ENCODE results near the gene HELZ2. TPM values are rescaled to one million over a fixed set of nuclear protein-coding genes. Genes with fewer than 3 reads are reported as not detected.
"Not testable (repeated sequence)": the region's sequence is repeated elsewhere in the genome, so short reads cannot be mapped to it uniquely, and the experiment has no call there.

The HELZ2 gene
- total RNA-seq, 1 experiment from 2014 or later = 27.9 TPM

DNA sequence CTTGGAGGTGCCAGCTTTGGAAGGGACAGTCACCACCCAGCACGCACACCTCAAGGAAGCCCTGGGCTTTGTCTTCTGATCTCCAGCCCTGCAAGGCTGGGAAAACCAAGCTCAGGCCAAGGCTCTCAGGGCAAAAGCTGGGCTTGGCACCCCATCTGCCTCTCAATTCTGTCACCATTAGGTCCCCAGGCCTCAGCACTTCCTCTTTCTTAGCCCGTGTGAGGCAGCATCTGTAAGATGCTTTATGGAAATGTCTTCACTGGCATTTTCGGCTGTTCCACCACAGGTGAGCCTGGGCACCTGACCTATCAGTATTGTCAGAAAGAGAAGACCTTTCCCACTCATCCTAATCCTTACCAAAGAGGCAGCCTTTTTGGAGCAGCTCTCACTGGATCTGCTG is 28.3 kb upstream of the HELZ2 start:
- Histone ChIP-seq H3K18ac (ENCODE audit: insufficient read length, low read depth, low read length) (no peak overlapping the region), H3K9me3 (ENCODE audit: control insufficient read depth, low read depth, low read length) (no peaks in the 10 kb centered on the region), H2BK15ac (ENCODE audit: low read depth, low read length) (no peak overlapping the region), H3K56ac (ENCODE audit: insufficient read length, low read depth, low read length) (no peak overlapping the region), H3K79me1 (ENCODE audit: insufficient read depth, low read depth, low read length, poor library complexity, severe bottlenecking) (no peaks in the 10 kb centered on the region), H4K20me1 (ENCODE audit: control insufficient read depth, insufficient read depth, insufficient read length) (no peaks in the 10 kb centered on the region), H3K27ac (ENCODE audit: insufficient read length, low read depth, low read length) (no peak overlapping the region), H2BK20ac (ENCODE audit: low read depth, low read length, poor library complexity, severe bottlenecking) (no peak overlapping the region), H3T11ph (ENCODE audit: low read length) (no peak overlapping the region), H3K4me1 (ENCODE audit: insufficient read depth, low read length) (no peaks in the 10 kb centered on the region), H2AK5ac (ENCODE audit: insufficient read length, low read length) (no peak overlapping the region), H2BK120ac (ENCODE audit: low read depth, low read length, poor library complexity, severe bottlenecking) (no peak overlapping the region), H2BK5ac (ENCODE audit: insufficient read length, low read length) (no peak overlapping the region), H3K23ac (ENCODE audit: insufficient read length, low read depth, low read length) (no peak overlapping the region), H3K14ac (ENCODE audit: insufficient read depth, low read length) (no peak overlapping the region), H3K9ac (ENCODE audit: extremely low read depth, insufficient read length, low read length) (no peak overlapping the region), H3K23me2 (ENCODE audit: insufficient read length, low read depth, low read length, poor library complexity, severe bottlenecking) (no peaks in the 10 kb centered on the region), H2BK12ac (ENCODE audit: insufficient read length, low read depth, low read length) (no peak overlapping the region), H2AFZ (ENCODE audit: low read length) (no peak overlapping the region), H4K91ac (ENCODE audit: insufficient read length, low read depth, low read length) (no peak overlapping the region), H3K4me2 (ENCODE audit: insufficient read depth, insufficient read length, low read length) (no peak overlapping the region), H3K79me2 (ENCODE audit: insufficient read depth, low read length) (no peaks in the 10 kb centered on the region), H3K4ac (ENCODE audit: low read depth, low read length) (no peak overlapping the region), H4K8ac (replicated peaks; ENCODE audit: insufficient read length, low read depth, low read length) (no peak overlapping the region), H4K5ac (ENCODE audit: insufficient read length, low read depth, low read length) (no peak overlapping the region), H3K27me3 (ENCODE audit: insufficient read depth, low read length) (no peaks in the 10 kb centered on the region)
- DNase-seq = no peak
- no peak for TF ChIP-seq CTCF (conservative IDR thresholded peaks at IDR 0.05)
- no peak overlapping the region for H3K27ac Mint-ChIP-seq
- no peaks in the 10 kb centered on the region for H3K4me1 Mint-ChIP-seq
- no peaks in the 10 kb centered on the region for H3K27me3 Mint-ChIP-seq (ENCODE audit: low read depth)
- H3K9me3 Mint-ChIP-seq = no peaks in the 10 kb centered on the region
- no CpG with 5 or more reads among the region's 3 CpGs for WGBS (ENCODE audit: extremely low coverage, insufficient read length, low lambda C conversion rate)
- peaks cover 15 to 41% (median 38%) of the 10 kb centered on the region in 3 experiments; a peak in 6 of 7 replicates for H3K36me3 Mint-ChIP-seq (ENCODE audit: insufficient read depth in 1 of 3, low read depth in 3 of 3)
- no peak overlapping the region; a peak in 1 of 5 replicates for H3K4me3 Mint-ChIP-seq

DNA sequence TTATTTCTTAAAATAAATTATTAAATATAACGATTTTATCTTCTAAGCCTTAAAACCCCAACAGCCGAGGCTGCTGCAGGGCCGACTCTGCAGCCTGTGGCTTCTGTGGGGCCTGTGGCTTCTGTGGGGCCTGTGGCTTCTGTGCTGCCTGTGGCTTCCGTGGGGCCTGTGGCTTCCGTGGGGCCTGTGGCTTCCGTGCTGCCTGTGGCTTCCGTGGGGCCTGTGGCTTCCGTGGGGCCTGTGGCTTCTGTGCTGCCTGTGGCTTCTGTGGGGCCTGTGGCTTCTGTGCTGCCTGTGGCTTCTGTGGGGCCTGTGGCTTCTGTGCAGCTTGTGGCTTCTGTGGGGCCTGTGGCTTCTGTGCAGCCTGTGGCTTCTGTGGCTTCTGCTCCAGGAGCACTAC is 27.6 kb upstream of the HELZ2 start:
- not testable (repeated sequence) for H2BK120ac ChIP-seq (ENCODE audit: low read depth, low read length, poor library complexity, severe bottlenecking); H4K91ac ChIP-seq (ENCODE audit: insufficient read length, low read depth, low read length); H3K79me2 ChIP-seq (ENCODE audit: insufficient read depth, low read length); H3K14ac ChIP-seq (ENCODE audit: insufficient read depth, low read length); H2AK5ac ChIP-seq (ENCODE audit: insufficient read length, low read length); H3K4me1 Mint-ChIP-seq; H3K18ac ChIP-seq (ENCODE audit: insufficient read length, low read depth, low read length); DNase-seq; H3T11ph ChIP-seq (ENCODE audit: low read length); H3K9me3 ChIP-seq (ENCODE audit: control insufficient read depth, low read depth, low read length); H3K23ac ChIP-seq (ENCODE audit: insufficient read length, low read depth, low read length); H3K23me2 ChIP-seq (ENCODE audit: insufficient read length, low read depth, low read length, poor library complexity, severe bottlenecking); H3K27me3 ChIP-seq (ENCODE audit: insufficient read depth, low read length); H4K5ac ChIP-seq (ENCODE audit: insufficient read length, low read depth, low read length); H2BK12ac ChIP-seq (ENCODE audit: insufficient read length, low read depth, low read length); H3K4me3 Mint-ChIP-seq; H3K4me1 ChIP-seq (ENCODE audit: insufficient read depth, low read length); H3K27me3 Mint-ChIP-seq (ENCODE audit: low read depth); H3K56ac ChIP-seq (ENCODE audit: insufficient read length, low read depth, low read length); H3K27ac ChIP-seq (ENCODE audit: insufficient read length, low read depth, low read length); H3K27ac Mint-ChIP-seq; H3K9ac ChIP-seq (ENCODE audit: extremely low read depth, insufficient read length, low read length); H2BK5ac ChIP-seq (ENCODE audit: insufficient read length, low read length); H3K79me1 ChIP-seq (ENCODE audit: insufficient read depth, low read depth, low read length, poor library complexity, severe bottlenecking); H3K4me2 ChIP-seq (ENCODE audit: insufficient read depth, insufficient read length, low read length); H3K9me3 Mint-ChIP-seq; H2AFZ ChIP-seq (ENCODE audit: low read length); H4K8ac ChIP-seq (replicated peaks; ENCODE audit: insufficient read length, low read depth, low read length); H2BK20ac ChIP-seq (ENCODE audit: low read depth, low read length, poor library complexity, severe bottlenecking); H2BK15ac ChIP-seq (ENCODE audit: low read depth, low read length); H4K20me1 ChIP-seq (ENCODE audit: control insufficient read depth, insufficient read depth, insufficient read length); H3K4ac ChIP-seq (ENCODE audit: low read depth, low read length)
- WGBS (ENCODE audit: extremely low coverage, insufficient read length, low lambda C conversion rate) = no CpG with 5 or more reads among the region's 8 CpGs
- peaks cover 15 to 43% (median 38%) of the 10 kb centered on the region in 3 experiments; a peak in 6 of 7 replicates for H3K36me3 Mint-ChIP-seq (ENCODE audit: insufficient read depth in 1 of 3, low read depth in 3 of 3)
